Measurements from ENCODE around the gene NF2.

Gene NF2

GRCh38 chr22:29639096-29639495 is 35.7 kb downstream of the NF2 start:
- H3K4me3 ChIP-seq (ENCODE audit: low read depth, low read length), result no peak overlapping the region
- TF ChIP-seq, protein P1, sequence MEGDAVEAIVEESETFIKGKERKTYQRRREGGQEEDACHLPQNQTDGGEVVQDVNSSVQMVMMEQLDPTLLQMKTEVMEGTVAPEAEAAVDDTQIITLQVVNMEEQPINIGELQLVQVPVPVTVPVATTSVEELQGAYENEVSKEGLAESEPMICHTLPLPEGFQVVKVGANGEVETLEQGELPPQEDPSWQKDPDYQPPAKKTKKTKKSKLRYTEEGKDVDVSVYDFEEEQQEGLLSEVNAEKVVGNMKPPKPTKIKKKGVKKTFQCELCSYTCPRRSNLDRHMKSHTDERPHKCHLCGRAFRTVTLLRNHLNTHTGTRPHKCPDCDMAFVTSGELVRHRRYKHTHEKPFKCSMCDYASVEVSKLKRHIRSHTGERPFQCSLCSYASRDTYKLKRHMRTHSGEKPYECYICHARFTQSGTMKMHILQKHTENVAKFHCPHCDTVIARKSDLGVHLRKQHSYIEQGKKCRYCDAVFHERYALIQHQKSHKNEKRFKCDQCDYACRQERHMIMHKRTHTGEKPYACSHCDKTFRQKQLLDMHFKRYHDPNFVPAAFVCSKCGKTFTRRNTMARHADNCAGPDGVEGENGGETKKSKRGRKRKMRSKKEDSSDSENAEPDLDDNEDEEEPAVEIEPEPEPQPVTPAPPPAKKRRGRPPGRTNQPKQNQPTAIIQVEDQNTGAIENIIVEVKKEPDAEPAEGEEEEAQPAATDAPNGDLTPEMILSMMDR (IDR thresholded peaks at IDR 0.05; ENCODE audit: borderline replicate concordance, insufficient read depth, low read depth, low read length), result no peak

DNA sequence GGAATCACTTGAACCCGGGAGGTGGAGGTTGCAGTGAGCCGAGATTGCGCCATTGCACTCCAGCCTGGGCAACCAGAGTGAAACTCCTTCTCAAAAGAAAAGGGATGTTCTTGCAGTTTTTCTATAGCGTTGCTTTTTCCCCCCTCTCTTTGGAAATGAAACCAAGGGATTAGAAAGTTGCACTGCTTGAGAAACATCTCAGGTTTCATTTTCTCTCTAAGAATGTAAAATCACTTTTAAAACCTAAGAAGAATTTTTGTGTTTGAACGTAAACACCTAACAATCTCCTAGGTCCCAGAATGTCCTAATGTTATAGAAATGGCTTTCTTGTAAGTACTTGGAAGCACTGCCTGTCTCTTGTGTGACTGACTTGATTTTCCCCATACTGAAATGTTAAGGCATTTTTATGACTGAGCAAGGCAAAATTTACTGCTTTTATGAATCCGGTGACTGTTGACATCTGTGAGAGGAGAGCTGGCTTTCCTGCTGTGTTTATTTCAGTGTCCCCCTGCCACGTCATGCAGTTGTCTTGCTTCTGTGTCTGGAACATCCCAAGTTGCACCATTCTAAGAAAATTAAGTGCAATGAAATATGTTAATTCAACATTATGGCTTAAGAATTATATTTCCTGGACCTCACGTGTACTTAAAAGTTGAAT is 37.7 kb downstream of the NF2 start:
- TF ChIP-seq, protein P1 (IDR thresholded peaks at IDR 0.05; ENCODE audit: borderline replicate concordance, insufficient read depth, low read depth, low read length), result no peak
- H3K4me3 ChIP-seq (ENCODE audit: low read depth, low read length), result no peak overlapping the region

GRCh38 chr22:29641700-29642330 is 38.4 kb downstream of the NF2 start:
- TF ChIP-seq, protein P1 (IDR thresholded peaks at IDR 0.05; ENCODE audit: borderline replicate concordance, insufficient read depth, low read depth, low read length), result no peak
- H3K4me3 ChIP-seq (ENCODE audit: low read depth, low read length), result no peak overlapping the region

- TF ChIP-seq, protein P1 (IDR thresholded peaks at IDR 0.05; ENCODE audit: borderline replicate concordance, insufficient read depth, low read depth, low read length), result no peak
- H3K4me3 ChIP-seq (ENCODE audit: low read depth, low read length), result no peak overlapping the region
These were observed 39.3 kb downstream of the NF2 start for GRCh38 chr22:29642694-29643093.

GRCh38 chr22:29647954-29648737 is 44.7 kb downstream of the NF2 start:
- no peak overlapping the region for H3K4me3 ChIP-seq (ENCODE audit: low read depth, low read length)
- TF ChIP-seq, protein P1 (IDR thresholded peaks at IDR 0.05; ENCODE audit: borderline replicate concordance, insufficient read depth, low read depth, low read length), result no peak

- no peak overlapping the region for H3K4me3 ChIP-seq (ENCODE audit: low read depth, low read length)
- TF ChIP-seq, protein P1 (IDR thresholded peaks at IDR 0.05; ENCODE audit: borderline replicate concordance, insufficient read depth, low read depth, low read length), result no peak
These were observed 46.9 kb downstream of the NF2 start for GRCh38 chr22:29650370-29650769.
